Endometrial microvascular endothelial cells (primary cell): ENCODE results near the gene PPIB. TPM values are rescaled to one million over a fixed set of nuclear protein-coding genes. Genes with fewer than 3 reads are reported as not detected.
"Not testable (repeated sequence)": the region's sequence is repeated elsewhere in the genome, so short reads cannot be mapped to it uniquely, and the experiment has no call there.

ENCODE experiments used
- in situ Hi-C: cut with HindIII; loops from 2 replicates; pipeline ENCODE4 v1.10.0; 2017; ENCODE audit warnings: low sequenced_read_pairs, low pct_unique_long_range_greater_than_20kb; ENCODE audit errors: inconsistent ontology term
- total RNA-seq: library from RNA; depleted of rRNA; stranded (reverse); fragments of >200 nt; gene quantifications from one replicate; pipeline ENCODE4 v1.2.3, GENCODE V29; 2015; ENCODE audit errors: inconsistent ontology term

The PPIB gene
- total RNA-seq, 1 donor from 2014 or later, result 715 TPM

DNA sequence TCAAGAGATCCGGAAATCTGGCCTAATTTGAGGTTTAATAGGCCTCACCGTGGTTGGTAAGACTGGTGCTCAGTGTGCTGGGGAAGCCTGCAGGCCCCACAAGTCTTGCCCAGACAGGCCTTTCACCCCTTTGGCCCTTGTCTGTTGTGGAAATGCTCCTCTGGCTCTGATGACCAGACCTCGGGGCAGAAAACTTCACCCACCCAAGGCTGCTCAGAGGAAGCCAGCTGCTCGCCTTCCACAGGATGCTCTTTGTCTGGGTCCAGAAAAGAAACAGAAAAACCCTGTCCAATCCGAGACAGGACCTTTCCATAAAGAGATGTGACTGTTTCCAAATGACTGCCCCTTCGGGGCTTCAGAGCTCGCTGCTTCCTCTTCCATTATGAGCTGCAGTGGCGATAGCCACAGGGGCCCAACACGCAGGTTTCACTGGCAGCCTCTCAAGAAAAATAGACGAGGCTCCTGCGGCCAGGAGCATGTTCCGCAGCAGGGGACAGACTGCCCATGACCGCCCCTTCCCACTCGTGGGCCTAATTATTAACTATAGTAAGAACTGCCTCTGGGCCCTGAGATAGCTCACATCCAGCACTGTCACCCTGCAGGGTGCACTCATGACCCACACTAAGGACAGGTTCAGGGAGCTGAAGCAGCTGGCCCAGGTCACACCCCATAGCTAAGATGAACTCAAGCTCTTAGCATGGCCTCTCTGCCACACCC, 18.1 kb downstream of the PPIB start:
- in situ Hi-C loops, result no loop called here

DNA sequence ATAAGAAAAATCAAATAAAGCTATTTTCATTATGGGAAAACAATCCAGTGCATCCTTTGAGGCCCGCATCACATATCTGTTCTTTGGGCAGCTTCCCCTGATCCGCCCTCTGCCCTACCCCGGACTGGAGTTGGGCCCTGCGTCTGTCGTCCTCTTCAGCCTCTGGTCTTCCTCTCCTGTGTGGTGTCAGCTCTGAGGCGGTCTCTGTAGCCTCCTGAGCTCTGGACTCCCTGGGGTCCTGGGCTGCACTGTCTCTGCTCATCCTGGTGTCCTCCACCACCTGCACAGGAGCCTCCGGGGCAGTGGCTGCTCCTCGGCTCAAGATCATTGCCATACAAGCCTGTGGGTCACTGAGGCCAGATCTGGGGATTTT, 18.6 kb downstream of the PPIB start:
- in situ Hi-C loops, result no loop called here

DNA sequence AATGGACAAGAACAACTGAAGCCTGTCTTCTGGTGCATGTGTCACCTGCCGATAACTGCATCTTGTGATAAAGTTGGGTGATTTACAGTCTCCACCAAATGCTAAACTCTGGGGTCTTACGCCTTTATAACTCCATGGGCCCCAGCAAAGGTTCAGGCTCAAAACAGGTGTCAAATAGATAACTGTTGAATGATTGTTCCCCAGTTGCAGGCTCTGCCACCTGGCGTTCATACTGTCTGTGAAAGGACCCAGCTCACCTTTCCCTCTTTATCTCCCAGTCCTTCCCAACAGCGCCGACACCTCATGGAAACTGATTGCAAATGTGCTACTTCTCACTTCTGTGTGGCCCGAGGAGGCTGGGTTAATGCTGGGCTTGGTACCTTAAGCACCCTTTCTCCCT, 19.5 kb downstream of the PPIB start:
- in situ Hi-C loops, result no loop called here

DNA sequence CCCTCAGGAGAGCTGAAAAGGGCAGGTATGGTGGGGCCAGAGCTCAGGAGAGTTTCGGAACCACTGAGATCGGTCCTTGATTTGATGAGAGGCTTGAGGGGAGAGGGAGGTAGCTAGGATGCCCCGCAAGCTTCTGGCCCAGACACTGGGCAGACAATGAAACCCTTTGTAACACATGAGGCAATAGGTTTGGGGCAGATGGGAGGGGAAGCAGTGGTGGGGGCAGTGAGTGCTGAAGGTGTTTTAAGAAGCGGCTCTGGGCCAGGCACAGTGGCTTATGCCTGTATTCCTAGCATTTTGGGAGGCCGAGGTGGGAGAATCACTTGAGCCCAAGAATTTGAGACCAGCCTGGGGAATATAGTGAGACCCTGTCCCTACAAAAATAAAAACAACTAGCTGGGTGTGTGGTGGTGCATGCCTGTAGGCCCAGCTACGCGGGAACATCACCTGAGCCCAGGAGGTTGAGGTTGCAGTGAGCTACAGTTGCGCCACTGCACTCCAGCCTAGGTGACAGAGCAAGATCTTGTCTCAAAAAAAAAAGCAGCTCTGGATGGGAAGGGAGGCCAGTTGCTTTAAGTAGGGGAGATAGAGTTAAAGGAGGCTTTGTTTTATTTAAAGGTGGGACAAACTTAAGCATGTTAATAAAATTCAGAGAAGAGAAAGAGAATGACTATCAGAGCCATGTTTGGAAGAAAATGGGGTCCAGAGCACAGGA, 20.9 kb downstream of the PPIB start:
- in situ Hi-C loops, result no loop called here

DNA sequence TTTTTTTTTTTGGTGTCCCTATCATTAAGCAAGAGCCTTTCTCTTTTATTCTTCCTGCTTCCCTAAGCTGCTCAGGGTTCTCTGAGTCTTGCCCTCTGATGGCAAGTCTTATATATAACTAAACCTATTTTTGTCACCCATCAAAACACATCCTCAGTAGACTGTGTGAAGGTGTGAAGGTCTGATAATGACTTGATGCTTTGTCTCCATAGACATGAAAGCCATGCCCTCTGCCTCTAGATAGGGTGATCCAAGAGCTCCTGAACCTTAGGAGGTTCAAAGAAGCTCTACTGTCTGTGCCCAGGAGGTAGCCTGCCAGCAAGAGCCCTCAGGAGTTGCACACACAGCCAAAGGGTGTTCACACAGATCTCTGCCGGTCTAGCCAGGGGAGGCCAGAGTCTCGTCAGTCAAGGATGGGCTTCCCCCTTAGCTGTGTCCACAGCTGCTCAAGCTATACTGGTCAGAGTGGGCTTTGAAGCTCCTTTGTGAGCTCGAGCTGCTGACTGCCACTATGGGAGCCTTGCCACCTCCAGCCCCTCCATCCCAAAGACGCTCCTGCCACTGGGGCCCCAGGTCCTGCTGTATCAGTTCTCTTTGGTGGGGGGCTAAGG, 24.4 kb downstream of the PPIB start:
- in situ Hi-C loops, result no loop called here

DNA sequence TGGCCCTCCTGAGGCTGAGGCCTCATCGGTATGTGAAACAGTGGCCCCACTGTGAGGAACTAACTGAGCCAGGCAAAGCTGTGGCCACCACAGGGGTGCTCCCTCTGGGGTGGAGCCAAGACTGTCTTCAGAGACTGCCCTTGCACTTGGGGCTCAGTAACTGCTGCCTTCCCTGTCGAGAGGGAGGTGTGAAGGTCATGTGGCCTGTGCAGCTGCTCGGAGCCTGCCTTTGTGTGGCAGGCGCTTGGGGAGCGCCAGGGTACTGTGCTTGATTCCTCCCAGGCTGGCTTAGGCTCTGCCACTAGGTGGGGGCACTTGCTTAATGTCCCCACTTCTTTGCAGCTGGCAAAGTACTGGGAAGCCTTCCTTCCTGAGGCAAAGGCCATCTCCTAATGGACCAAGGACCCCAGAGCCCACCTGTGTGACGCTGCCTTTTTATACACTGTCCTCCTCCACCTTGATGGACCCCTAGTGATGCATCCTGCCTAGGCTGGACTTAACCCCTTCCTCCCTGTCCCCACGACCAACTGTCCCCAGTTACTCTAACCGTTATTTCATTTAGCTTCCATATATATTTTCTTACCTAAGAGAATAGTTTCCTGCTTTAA, 25.5 kb downstream of the PPIB start:
- in situ Hi-C loops, result no loop called here

DNA sequence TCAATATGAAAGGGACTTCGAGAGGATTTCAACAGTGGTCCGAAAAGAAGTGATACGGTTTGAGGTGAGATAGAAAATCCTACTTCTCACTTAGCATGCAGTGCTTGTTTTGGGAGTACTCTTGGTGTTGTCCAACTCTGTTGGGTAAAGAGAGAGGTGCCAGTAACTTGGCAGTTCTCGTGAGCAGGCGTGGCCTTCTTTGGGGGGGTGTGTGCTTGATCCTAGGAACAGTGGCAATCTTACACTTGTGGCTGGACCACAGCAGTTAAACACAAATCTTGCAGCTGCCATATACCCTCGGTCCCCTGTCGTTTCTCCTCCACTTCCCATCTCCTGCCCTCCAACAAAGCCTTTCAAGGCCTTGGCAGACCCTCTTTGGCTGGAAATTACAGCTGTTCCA, 26.5 kb downstream of the PPIB start:
- in situ Hi-C loops, result no loop called here

DNA sequence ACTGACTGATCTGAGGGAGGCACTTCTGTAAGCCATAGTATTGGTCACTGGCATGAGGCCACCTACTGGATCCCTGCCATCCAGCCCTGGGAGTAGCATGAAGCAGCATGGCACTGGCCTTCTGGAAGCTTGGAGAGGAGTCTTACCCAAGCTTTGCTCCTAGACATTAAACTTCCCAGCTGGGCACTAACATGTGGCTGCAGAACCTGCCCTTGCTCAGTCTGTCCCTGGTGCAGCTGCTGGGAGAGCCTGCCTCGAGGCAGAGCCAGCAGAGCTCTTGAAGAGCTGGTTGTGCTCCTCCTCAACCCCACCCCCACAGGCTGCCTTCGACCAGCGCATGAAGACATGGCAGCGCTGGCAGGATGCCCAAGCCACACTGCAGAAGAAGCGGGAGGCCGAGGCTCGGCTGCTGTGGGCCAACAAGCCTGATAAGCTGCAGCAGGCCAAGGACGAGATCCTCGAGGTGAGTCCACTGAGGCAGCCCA, 28.4 kb downstream of the PPIB start:
- in situ Hi-C loops, result no loop called here

DNA sequence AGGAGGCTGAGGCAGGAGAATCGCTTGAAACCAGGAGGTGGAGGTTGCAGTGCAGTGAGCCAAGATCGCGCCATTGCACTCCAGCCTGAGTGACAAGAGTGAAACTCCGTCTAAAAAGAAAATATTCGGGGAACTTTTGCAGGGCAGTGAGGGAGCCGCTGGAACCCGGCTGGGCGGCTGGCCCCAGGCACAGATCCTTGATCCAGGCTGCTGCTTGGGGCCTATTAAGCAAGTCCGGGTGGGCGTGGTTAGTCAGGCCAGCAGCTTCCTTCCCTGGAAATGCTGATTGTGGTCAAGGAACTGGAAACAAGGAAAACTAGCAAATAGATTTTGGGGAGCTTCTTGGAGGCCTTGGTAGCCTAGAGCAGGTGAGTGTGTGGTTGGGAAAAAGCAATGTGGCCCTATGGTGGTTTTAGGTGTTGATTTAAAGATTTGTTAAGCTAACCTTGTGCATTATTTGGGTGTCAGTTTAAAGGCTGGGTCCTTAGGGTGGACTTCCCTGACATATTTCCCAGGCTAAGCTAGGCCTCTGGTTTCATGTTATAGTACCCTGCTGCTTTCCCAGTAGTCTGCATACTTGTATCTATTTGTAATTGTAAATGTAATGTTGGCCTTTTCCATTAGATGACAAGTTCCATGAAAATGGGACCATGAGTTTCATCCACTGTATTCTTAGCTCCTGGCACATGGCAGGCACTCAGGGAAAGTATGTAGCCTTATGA, 29.0 kb downstream of the PPIB start:
- in situ Hi-C loops, result no loop called here

DNA sequence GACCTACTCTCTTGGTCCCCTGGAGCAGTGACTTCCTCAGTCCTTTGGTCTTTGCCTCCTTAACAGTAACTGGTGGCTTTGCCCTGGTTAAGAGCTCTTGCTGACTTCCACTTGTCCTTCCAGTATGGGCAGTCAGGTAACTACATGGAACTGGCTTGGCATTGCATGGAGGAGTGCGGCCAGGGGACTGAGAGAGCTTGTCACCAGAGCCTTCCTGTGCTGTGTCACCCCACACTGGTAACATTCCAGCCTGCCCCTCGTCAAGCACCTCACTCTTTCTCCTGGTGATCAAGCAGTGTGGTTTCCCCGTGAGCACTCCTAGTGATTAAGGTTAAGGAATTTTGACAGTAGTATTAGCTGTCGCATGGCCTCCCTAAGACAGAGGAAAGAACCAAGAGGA, 30.6 kb downstream of the PPIB start:
- in situ Hi-C loops, result no loop called here

DNA sequence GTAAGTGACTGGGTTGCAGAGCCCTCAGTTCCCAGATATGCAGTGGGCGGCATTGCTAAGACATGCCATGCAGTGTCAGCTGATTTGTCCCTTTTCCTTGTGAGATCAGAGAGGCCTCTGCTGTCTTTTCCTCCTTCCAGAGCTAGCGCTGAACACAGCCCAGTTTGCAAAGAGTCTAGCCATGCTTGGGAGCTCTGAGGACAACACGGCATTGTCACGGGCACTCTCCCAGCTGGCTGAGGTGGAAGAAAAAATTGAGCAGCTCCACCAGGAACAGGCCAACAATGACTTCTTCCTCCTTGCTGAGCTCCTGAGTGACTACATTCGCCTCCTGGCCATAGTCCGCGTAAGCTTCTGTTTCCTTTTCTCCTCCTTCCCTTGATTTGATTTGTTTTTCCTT, 31.3 kb downstream of the PPIB start:
- in situ Hi-C loops, result no loop called here

DNA sequence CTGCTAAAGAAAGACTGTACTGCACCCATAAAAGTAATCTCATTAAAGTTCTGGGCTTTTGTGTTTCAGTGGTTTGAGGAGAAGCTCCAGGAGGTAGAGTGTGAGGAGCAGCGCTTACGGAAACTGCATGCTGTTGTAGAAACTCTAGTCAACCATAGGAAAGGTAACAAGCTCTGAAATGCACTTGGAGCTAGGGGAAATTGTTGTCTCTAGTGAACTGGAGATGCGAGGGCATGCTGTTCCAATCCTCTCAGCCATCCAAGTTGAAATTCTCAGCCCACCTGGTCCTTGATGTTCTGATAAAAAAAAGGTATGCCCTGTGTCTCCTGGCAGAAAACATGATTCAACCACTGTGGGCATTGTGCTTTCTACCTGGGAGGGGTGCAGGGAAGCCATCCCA, 32.7 kb downstream of the PPIB start:
- in situ Hi-C loops, result no loop called here

DNA sequence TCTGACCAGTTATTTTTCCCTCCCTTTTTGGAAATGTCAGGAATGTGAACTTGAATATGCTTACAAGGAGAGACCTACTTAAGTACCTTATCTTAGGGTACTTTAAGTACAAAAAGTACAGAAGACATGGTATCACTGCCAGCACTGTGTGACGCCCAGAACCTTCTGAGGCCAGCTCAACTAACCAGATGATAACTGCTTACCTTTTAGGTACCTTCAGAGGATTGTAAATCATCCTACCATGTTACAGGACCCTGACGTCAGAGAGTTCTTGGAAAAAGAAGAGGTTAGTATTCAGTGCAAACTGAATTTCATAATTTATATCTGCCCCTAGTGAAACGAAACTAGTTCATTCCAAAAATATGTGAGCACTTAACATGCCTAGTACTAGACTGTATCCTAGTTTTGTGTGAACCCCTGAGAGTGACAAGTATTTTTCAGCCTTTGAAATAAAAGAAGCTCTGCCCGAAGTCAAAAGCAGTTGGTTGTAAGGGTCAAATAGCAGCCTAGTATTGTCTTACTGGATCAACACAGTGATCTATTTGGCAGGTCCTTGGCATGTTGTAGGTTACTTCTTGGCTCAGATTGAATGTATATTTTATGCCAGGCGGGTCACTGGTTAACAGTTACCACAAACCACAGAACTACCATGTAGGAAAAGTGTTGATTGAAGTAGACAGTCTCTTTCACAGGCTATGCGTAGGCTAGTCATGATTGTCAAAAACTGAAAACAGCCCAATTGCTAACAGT, 35.1 kb downstream of the PPIB start:
- in situ Hi-C loops, result no loop called here

DNA sequence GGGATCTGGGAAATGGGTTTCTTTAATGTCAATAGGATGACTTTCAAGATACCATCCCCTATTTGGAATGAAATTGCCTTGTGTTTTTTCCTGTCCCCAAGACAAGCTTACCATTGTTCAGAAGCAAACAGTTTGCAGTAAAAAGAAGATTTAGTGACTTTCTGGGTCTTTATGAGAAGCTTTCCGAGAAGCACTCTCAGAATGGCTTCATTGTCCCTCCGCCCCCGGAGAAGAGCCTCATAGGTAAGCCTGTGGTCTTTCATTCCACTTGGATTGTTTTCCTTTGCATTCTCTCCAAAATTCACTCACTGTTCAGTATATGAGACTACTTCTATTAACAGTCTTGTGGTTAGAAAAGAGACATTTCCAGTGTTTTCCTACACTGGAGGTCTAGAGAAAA, 36.8 kb downstream of the PPIB start:
- in situ Hi-C loops, result no loop called here

DNA sequence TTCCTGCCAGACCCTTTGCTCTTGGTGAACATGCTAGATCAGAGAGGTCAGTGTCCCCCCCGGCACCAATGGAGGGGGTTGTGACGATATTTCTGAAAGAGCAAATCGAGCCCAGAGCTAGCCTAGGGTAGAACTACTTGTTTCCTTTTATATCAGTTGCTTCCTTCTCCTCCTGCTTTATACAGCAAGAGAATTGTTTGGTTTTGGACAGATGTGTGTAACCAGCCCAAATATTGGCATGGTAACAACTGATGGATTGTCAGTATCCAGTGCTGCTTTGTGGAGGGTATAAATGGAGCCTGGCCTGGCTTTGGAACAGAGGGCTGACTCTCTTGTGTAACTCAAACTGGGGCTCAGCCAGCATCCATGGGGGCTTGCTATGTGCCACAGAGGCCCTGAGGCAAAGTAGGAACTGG, 39.9 kb downstream of the PPIB start:
- in situ Hi-C loops, result no loop called here

DNA sequence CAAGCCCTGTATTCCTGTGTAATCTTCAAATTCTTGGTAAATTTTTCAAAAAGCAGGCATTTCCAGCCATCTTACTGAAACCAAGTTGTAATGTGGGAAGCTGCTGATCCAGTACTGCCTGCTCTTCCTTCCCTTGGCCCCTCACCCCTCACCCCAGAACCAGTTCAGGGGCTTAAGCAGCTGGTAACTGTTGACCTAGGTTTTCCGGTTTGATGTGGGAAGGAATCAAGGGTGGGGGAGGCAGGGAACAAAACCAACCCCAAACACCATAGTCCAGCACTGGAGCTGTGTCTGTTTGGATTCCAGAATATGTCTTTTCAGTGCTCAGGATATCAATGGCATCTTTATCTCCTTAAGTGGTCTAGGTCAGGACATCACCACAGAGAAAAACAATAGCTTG, 40.4 kb downstream of the PPIB start:
- in situ Hi-C loops, result no loop called here

DNA sequence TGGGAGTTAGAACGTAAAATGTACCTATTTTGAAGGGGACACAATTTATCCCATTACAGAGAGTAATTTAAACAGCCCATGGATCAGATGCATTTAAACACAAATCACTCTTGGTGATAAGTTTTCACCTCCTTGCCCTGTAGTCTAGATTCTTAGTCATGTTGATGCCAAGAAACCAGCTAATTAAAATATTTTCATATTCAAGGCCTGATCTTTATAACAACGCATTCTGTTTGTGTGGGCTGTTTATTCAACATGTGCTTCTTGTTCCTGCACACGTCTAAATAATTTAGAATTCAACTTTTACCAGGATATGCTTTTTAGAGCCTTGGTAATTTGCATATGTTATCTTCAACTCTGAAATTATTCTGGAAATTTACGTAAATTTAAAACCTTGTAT, 41.2 kb downstream of the PPIB start:
- in situ Hi-C loops, result no loop called here

DNA sequence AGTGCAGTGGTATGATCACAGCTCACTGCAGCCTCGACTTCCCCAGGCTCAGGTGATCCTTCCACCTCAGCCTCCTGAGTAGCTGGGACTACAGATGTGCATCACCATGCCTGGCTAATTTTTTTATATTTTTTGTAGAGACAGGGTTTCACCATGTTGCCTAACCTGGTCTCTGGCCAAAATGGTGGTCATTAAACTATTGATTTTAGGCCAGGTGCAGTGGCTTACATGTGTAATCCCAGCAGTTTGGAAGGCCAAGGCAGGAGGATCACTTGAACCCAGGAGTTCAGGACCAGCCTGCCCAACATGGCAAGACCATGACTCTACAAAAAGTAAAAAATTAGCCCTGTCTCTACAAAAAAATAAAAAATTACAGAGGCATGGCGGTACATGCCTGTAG, 42.5 kb downstream of the PPIB start:
- in situ Hi-C loops, result not testable (repeated sequence)
